ENCODE measurements around the gene UBAC2.

GRCh38 chr13:99385161-99385560 is 184.5 kb downstream of the UBAC2 start:
- TF ChIP-seq, protein P1, sequence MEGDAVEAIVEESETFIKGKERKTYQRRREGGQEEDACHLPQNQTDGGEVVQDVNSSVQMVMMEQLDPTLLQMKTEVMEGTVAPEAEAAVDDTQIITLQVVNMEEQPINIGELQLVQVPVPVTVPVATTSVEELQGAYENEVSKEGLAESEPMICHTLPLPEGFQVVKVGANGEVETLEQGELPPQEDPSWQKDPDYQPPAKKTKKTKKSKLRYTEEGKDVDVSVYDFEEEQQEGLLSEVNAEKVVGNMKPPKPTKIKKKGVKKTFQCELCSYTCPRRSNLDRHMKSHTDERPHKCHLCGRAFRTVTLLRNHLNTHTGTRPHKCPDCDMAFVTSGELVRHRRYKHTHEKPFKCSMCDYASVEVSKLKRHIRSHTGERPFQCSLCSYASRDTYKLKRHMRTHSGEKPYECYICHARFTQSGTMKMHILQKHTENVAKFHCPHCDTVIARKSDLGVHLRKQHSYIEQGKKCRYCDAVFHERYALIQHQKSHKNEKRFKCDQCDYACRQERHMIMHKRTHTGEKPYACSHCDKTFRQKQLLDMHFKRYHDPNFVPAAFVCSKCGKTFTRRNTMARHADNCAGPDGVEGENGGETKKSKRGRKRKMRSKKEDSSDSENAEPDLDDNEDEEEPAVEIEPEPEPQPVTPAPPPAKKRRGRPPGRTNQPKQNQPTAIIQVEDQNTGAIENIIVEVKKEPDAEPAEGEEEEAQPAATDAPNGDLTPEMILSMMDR (IDR thresholded peaks at IDR 0.05; ENCODE audit: control extremely low read depth in 1 of 3, insufficient read depth in 1 of 3, low read depth in 1 of 3, low read length in 3 of 3): no peak
- no peak for TF ChIP-seq TCF12 (IDR thresholded peaks at IDR 0.05; ENCODE audit: low read depth, low read length)
- TF ChIP-seq KDM5A (IDR thresholded peaks at IDR 0.05; ENCODE audit: low read length): no peak
- no peak for TF ChIP-seq CBX8 (IDR thresholded peaks at IDR 0.05; ENCODE audit: borderline replicate concordance, low read depth, low read length)
- TF ChIP-seq EP300 (IDR thresholded peaks at IDR 0.05; ENCODE audit: borderline replicate concordance in 1 of 2, low read depth in 2 of 2, low read length in 2 of 2): no peak
